ENCODE measurements around the gene VIPR2. TPM values are rescaled to one million over a fixed set of nuclear protein-coding genes. Genes with fewer than 3 reads are reported as not detected.

The VIPR2 gene
- total RNA-seq, 1 experiment from 2014 or later, result not detected

- no peak overlapping the region for H3K4me2 ChIP-seq
- BruUV-seq (replicated peaks), result no TSS peak
- no peak overlapping the region for H2AFZ ChIP-seq
- no peak for DNase-seq
- ChIA-PET POLR2A (ENCODE audit: unreplicated experiment) (no interaction called here), CTCF (no interaction called here)
- intact Hi-C loops (cut with micrococcal nuclease; ENCODE audit: unreplicated experiment), result no loop called here
- H3K4me3 ChIP-seq, result no peak overlapping the region
- peaks cover 29% of the 10 kb centered on the region for H3K27me3 ChIP-seq (ENCODE audit: insufficient read depth, low read depth)
- no peaks in the 10 kb centered on the region for H3K4me1 ChIP-seq (replicated peaks; ENCODE audit: insufficient read depth)
- H3K9me2 ChIP-seq (ENCODE audit: insufficient read depth), result no peaks in the 10 kb centered on the region
- peaks cover 23% of the 10 kb centered on the region for H3K9me3 ChIP-seq (ENCODE audit: insufficient read depth, low read depth)
- H4K20me1 ChIP-seq (ENCODE audit: insufficient read depth), result no peaks in the 10 kb centered on the region
- TF ChIP-seq EZH2 (IDR thresholded peaks at IDR 0.05; ENCODE audit: low read depth), result no peak
- TF ChIP-seq, protein P1, sequence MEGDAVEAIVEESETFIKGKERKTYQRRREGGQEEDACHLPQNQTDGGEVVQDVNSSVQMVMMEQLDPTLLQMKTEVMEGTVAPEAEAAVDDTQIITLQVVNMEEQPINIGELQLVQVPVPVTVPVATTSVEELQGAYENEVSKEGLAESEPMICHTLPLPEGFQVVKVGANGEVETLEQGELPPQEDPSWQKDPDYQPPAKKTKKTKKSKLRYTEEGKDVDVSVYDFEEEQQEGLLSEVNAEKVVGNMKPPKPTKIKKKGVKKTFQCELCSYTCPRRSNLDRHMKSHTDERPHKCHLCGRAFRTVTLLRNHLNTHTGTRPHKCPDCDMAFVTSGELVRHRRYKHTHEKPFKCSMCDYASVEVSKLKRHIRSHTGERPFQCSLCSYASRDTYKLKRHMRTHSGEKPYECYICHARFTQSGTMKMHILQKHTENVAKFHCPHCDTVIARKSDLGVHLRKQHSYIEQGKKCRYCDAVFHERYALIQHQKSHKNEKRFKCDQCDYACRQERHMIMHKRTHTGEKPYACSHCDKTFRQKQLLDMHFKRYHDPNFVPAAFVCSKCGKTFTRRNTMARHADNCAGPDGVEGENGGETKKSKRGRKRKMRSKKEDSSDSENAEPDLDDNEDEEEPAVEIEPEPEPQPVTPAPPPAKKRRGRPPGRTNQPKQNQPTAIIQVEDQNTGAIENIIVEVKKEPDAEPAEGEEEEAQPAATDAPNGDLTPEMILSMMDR (conservative IDR thresholded peaks at IDR 0.05), result no peak
- no peaks in the 10 kb centered on the region for H3K79me2 ChIP-seq (ENCODE audit: low read depth)
- H3K36me3 ChIP-seq (ENCODE audit: low read depth), result no peaks in the 10 kb centered on the region
- no peak overlapping the region for H3K27ac ChIP-seq
- H3F3A ChIP-seq (ENCODE audit: insufficient read depth, low read depth), result no peaks in the 10 kb centered on the region
Measured at GRCh38 chr7:158979635-158980351, 164.9 kb downstream of the VIPR2 start.

- ChIA-PET POLR2A (ENCODE audit: unreplicated experiment) (no interaction called here), CTCF (no interaction called here)
- intact Hi-C loops (cut with micrococcal nuclease; ENCODE audit: unreplicated experiment), result no loop called here
Measured at GRCh38 chr7:158979023-158979529, 165.6 kb downstream of the VIPR2 start.

More at GRCh38 chr7:158979023-158979529, 165.6 kb downstream of the VIPR2 start:
- H4K20me1 ChIP-seq (ENCODE audit: insufficient read depth), result no peaks in the 10 kb centered on the region
- no peaks in the 10 kb centered on the region for H3K9me2 ChIP-seq (ENCODE audit: insufficient read depth)
- peaks cover 23% of the 10 kb centered on the region for H3K9me3 ChIP-seq (ENCODE audit: insufficient read depth, low read depth)
- H3K4me3 ChIP-seq, result no peak overlapping the region
- H3K4me1 ChIP-seq (replicated peaks; ENCODE audit: insufficient read depth), result no peaks in the 10 kb centered on the region
- H3K79me2 ChIP-seq (ENCODE audit: low read depth), result no peaks in the 10 kb centered on the region
- BruUV-seq (replicated peaks), result no TSS peak
- H2AFZ ChIP-seq, result no peak overlapping the region
- no peaks in the 10 kb centered on the region for H3K36me3 ChIP-seq (ENCODE audit: low read depth)
- H3F3A ChIP-seq (ENCODE audit: insufficient read depth, low read depth), result no peaks in the 10 kb centered on the region
- no peak for DNase-seq
- H3K4me2 ChIP-seq, result no peak overlapping the region
- H3K27me3 ChIP-seq (ENCODE audit: insufficient read depth, low read depth), result peaks cover 29% of the 10 kb centered on the region
- no peak overlapping the region for H3K27ac ChIP-seq
- TF ChIP-seq EZH2 (IDR thresholded peaks at IDR 0.05; ENCODE audit: low read depth), result no peak
- TF ChIP-seq, protein P1 (conservative IDR thresholded peaks at IDR 0.05), result no peak
